Right atrium auricular region (tissue), 2 donors: ENCODE measurements around the gene GLB1L2. TPM values are rescaled to one million over a fixed set of nuclear protein-coding genes. Genes with fewer than 3 reads are reported as not detected.

Experiments
- DNase-seq: peaks from one replicate; pipeline ENCODE4 v3.0.0-alpha.2; 2019; ENCODE audit warnings: low spot score
- H3K27ac ChIP-seq, 2 donors: fragments of 200-600 bp; sonication (generic); 1 replicate in 1 of 2; 2 replicates in 1 of 2; pipeline ENCODE4 v1.5.1; 2016 to 2019
- H3K27me3 ChIP-seq, 2 donors: fragments of 200-600 bp; sonication (generic); one replicate each; pipeline versions ENCODE4 v1.5.1 to v1.6.0; 2017 to 2019
- H3K36me3 ChIP-seq: fragments of 200-600 bp; sonication (generic); one replicate; pipeline ENCODE4 v1.5.1; 2016
- H3K4me1 ChIP-seq, 2 donors: fragments of 200-600 bp; sonication (generic); one replicate each; pipeline versions ENCODE4 v1.5.1 to v1.6.0; 2017 to 2019
- H3K4me3 ChIP-seq, 2 donors: fragments of 200-600 bp; sonication (generic); 1 replicate in 1 of 2; 2 replicates in 1 of 2; pipeline ENCODE4 v1.5.1; 2017 to 2019; ENCODE audit warnings: mild to moderate bottlenecking in 1 of 2, moderate library complexity in 1 of 2
- H3K9me3 ChIP-seq, 2 donors: fragments of 200-600 bp; sonication (generic); one replicate each; pipeline ENCODE4 v1.5.1; 2019
- total RNA-seq, 2 donors: library from RNA; depleted of rRNA; stranded (reverse); fragments of >200 nt; gene quantifications; one replicate each; pipeline ENCODE4 v1.1.0, GENCODE V29; 2016
- TF ChIP-seq, protein P1 (sequence below), 2 donors: fragments of 200-600 bp; sonication (generic); IDR thresholded peaks; one replicate each; pipeline ENCODE4 v1.5.1; 2019; ENCODE audit warnings: antibody characterized with exemption in 2 of 2

GLB1L2 gene
- total RNA-seq, 2 donors from 2014 or later, result 0.22 to 2.4 TPM

DNA sequence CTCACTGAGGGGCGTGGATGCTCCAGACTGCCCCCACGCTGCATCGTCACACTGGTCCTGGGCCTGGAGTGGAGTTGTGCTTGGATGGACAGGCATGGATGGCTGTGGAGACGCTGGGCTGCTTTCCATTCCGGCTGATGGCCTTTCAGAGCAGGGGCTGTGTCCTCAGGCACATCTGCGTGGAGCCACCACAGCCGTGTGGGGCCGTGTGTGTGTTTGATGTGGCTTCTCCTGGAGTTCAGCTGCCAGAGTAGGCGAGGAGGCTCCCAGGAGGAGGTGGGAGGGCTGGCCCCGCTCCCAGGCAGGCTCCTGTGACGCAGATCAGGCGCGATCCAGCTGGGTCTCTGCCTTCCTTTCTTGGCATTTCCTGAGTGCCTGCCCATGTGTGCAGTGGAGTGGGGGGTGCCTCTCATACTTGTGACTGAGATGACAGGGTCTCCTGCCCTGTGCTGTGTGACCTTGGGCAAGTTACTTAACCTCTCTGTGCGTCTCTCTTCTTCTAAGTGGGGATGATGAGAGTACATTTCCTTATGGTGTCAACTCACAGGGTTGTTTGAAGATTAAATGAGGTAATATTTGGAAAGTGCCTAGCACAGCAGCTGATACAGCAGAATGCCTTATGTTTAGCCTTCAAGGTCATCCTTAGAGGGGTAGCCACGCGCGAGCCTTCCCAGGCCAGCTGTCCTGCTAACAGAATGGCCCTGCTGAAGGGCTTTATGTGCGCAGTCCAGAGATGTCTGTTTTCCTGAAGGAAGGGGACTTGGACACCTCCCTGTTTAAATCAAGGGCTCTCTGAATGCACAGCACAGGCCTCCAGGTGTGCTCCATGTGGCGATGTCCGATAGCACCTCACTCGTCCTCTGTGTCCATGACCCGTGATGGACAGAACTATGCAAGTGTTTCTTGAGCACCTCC lies 33.5 kb downstream of the GLB1L2 start:
- TF ChIP-seq, protein P1, sequence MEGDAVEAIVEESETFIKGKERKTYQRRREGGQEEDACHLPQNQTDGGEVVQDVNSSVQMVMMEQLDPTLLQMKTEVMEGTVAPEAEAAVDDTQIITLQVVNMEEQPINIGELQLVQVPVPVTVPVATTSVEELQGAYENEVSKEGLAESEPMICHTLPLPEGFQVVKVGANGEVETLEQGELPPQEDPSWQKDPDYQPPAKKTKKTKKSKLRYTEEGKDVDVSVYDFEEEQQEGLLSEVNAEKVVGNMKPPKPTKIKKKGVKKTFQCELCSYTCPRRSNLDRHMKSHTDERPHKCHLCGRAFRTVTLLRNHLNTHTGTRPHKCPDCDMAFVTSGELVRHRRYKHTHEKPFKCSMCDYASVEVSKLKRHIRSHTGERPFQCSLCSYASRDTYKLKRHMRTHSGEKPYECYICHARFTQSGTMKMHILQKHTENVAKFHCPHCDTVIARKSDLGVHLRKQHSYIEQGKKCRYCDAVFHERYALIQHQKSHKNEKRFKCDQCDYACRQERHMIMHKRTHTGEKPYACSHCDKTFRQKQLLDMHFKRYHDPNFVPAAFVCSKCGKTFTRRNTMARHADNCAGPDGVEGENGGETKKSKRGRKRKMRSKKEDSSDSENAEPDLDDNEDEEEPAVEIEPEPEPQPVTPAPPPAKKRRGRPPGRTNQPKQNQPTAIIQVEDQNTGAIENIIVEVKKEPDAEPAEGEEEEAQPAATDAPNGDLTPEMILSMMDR (IDR thresholded peaks at IDR 0.05), result no peak
- no peak for DNase-seq
- Histone ChIP-seq H3K27me3 (no peaks in the 10 kb centered on the region), H3K36me3 (no peaks in the 10 kb centered on the region), H3K4me3 (no peak overlapping the region), H3K9me3 (no peaks in the 10 kb centered on the region), H3K4me1 (peaks cover 0 to 3% of the 10 kb centered on the region in 2 donors), H3K27ac (no peak overlapping the region)

DNA sequence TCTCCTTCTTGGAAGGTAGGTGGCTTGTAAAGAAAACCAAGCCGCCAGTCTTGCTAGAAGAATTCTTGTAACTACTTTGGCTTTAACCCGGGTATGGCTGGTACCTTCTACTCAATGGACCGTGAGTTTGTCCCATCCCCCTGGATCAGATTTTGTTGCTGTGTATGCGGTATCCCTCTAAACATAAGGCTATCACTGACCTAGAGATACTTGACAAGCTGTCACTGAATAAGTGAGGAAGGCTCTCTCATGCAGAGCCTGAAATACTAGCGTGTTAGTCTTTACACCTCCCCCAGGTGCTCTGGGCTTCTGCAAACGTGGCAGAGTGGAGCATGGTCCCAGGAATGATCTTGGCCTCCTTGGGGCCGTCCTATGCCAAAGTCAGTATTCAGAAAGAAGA lies 34.5 kb downstream of the GLB1L2 start:
- DNase-seq, result no peak

DNA sequence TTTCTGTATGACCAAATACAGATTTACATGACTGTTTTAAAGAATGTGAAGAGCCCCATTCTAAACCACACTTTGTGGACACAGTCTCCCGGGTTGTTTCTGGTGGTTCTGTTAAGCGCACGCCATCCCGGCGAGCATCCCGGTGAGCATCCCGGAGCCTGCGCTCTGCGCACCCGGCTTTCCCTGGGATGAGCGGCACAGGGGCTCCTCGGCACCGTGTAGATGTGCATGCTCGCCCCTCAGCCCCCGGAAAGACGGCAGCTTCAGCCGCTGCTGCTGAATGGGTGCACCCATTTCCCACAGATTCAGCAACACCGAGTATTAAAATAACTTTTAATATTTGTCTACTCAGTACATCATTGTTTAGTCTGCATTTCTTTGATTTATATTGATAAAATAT lies 36.0 kb downstream of the GLB1L2 start:
- Histone ChIP-seq H3K27ac (no peak overlapping the region), H3K4me3 (no peak overlapping the region), H3K4me1 (no peaks in the 10 kb centered on the region), H3K36me3 (no peaks in the 10 kb centered on the region), H3K9me3 (no peaks in the 10 kb centered on the region), H3K27me3 (no peaks in the 10 kb centered on the region)
- TF ChIP-seq, protein P1 (IDR thresholded peaks at IDR 0.05), result no peak
- no peak for DNase-seq

More for the DNA sequence above, 34.5 kb downstream of the GLB1L2 start:
- Histone ChIP-seq H3K9me3 (no peaks in the 10 kb centered on the region), H3K4me1 (no peaks in the 10 kb centered on the region), H3K27me3 (no peaks in the 10 kb centered on the region), H3K4me3 (no peak overlapping the region), H3K27ac (no peak overlapping the region), H3K36me3 (no peaks in the 10 kb centered on the region)
- TF ChIP-seq, protein P1 (IDR thresholded peaks at IDR 0.05), result no peak

DNA sequence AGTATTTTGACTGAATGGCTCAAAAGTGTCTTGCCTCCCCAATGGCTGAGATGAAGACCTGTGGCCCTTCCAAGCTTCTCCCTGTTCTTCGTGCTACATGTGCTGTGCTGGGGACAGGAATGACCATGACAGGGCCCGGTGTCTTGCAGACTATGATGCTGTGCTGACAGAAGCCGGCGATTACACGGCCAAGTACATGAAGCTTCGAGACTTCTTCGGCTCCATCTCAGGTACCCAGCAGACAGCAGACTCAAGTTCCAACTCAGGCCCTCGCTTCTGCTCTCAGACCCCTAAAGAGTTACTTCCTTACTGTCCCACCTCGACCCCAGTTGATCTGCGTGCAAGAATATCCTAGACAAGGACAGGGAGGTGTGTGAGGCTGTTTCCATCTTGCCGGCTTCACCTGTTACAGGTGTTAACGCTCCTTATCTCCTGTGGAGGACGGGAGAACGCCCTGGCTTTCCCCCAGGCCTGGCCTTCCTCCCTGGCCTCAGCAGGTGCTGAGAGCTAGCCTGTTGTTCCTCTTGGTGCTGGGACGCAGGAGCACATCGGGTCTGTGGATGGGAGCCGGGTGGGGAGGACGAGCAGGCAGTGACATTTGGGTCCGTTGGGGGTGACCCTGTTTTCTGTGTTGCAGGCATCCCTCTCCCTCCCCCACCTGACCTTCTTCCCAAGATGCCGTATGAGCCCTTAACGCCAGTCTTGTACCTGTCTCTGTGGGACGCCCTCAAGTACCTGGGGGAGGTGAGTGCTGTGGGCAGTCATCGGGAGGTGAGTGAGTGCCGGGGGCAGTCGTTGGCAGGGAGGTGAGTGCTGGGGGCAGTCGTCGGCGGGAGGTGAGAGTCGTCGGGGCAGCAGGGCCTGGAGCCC lies 38.1 kb downstream of the GLB1L2 start:
- H3K27me3 ChIP-seq, result no peaks in the 10 kb centered on the region
- TF ChIP-seq, protein P1 (IDR thresholded peaks at IDR 0.05), result no peak
- no peak overlapping the region for H3K27ac ChIP-seq
- no peaks in the 10 kb centered on the region for H3K9me3 ChIP-seq
- no peak for DNase-seq
- no peaks in the 10 kb centered on the region for H3K4me1 ChIP-seq
- no peaks in the 10 kb centered on the region for H3K36me3 ChIP-seq
- H3K4me3 ChIP-seq, result no peak overlapping the region

DNA sequence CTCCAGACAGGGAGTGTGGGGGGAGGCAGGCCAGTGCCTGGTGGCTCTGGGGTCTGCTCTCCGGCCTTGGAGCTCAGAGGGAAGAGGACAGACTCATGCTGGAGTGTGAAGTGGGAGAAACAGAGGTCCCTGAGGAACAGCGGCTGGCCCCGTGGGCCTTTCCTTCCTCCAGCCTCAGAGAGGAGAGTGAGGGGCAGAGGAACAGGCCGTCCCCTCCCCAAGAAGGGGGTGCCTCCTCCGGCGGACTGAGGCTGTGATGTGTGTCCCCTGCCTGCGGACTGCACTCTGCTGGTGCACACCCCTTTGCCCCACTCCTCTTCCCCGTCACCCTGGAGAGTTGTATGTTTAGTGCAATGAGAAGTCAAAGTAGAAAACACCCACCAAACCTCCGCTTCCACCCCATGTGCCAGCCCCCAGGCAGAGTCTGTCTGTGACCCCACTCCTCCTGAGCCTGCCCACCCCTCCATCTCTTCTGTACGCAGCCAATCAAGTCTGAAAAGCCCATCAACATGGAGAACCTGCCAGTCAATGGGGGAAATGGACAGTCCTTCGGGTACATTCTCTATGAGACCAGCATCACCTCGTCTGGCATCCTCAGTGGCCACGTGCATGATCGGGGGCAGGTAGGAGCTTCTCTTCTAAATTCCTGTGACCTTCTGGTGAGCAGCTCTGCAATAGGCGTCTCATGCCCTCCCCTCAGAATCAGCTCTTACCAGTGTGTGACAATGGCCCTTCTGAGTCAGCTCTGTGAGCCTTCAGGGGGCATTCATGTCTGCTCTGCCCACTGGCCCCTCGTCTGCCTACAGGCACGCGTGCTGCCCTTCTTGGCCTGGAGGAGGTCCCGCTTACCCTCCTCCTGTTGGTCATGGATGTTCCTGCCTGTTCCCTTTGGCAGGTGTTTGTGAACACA lies 39.0 kb downstream of the GLB1L2 start:
- H3K4me3 ChIP-seq, result no peak overlapping the region
- DNase-seq, result no peak
- no peaks in the 10 kb centered on the region for H3K36me3 ChIP-seq

More for the DNA sequence above, 39.0 kb downstream of the GLB1L2 start:
- Histone ChIP-seq H3K9me3 (no peaks in the 10 kb centered on the region), H3K27ac (no peak overlapping the region), H3K4me1 (no peaks in the 10 kb centered on the region), H3K27me3 (no peaks in the 10 kb centered on the region)
- TF ChIP-seq, protein P1 (IDR thresholded peaks at IDR 0.05), result no peak
